ENCODE measurements around the gene SLC26A6. TPM values are rescaled to one million over a fixed set of nuclear protein-coding genes. Genes with fewer than 3 reads are reported as not detected.

SLC26A6 gene
- total and polyA plus RNA-seq, 2 donors (not counting 1 experiment from before 2014, with no cell fraction given) = 22.5 to 26.7 TPM

GRCh38 chr3:48633743-48634142 lies 1.5 kb downstream of the SLC26A6 start:
- Histone ChIP-seq H3K27ac (ENCODE audit: low read length in 2 of 2) (no peak overlapping the region), H4K20me1 (ENCODE audit: control insufficient read depth, insufficient read depth, low read length, poor library complexity, severe bottlenecking) (no peaks in the 10 kb centered on the region), H3K4me1 (ENCODE audit: control insufficient read depth in 2 of 2, insufficient read depth in 2 of 2, low read length in 2 of 2) (peaks cover 11 to 17% of the 10 kb centered on the region in 2 donors), H2AFZ (ENCODE audit: insufficient read depth, low read depth, low read length, poor library complexity, severe bottlenecking) (no peak overlapping the region), H3K9ac (ENCODE audit: low read length) (no peak overlapping the region), H3K36me3 (replicated peaks in 1 of 2; ENCODE audit: control extremely low read depth in 1 of 2, control insufficient read depth in 1 of 2, extremely low read depth in 1 of 2, insufficient read depth in 2 of 2, low read length in 1 of 2) (no peaks in the 10 kb centered on the region), H3K27me3 (replicated peaks in 1 of 4; ENCODE audit: control extremely low read depth in 1 of 4, control insufficient read depth in 3 of 4, insufficient read depth in 4 of 4, low read length in 3 of 4) (no peaks in the 10 kb centered on the region), H3K4me2 (replicated peaks; ENCODE audit: low read depth, low read length, poor library complexity, severe bottlenecking) (no peak overlapping the region), H3K4me3 (ENCODE audit: control extremely low read depth in 1 of 5, extremely low read depth in 1 of 5, insufficient read depth in 1 of 5, low read depth in 2 of 5, low read length in 4 of 5) (no peak overlapping the region), H3K79me2 (ENCODE audit: control insufficient read depth, insufficient read depth, low read length) (no peaks in the 10 kb centered on the region), H3K9me3 (ENCODE audit: control extremely low read depth in 1 of 3, control insufficient read depth in 2 of 3, insufficient read depth in 1 of 3, low read length in 2 of 3) (no peaks in the 10 kb centered on the region)
- peak overlapping the region; percentile 39 for H3K4me3 Mint-ChIP-seq
- H3K4me1 Mint-ChIP-seq = peaks cover 13% of the 10 kb centered on the region
- intact Hi-C loops (cut with micrococcal nuclease) = loop anchor here (2.0 kb wide), 1 partner anchor 161 kb away; no protein-coding TSS in a partner anchor
- H3K27me3 Mint-ChIP-seq = no peaks in the 10 kb centered on the region
- DNase-seq (no peak), ATAC-seq (ENCODE audit: low read depth) (no peak)
- H3K9me3 Mint-ChIP-seq (ENCODE audit: insufficient read depth) = no peaks in the 10 kb centered on the region
- WGBS (ENCODE audit: insufficient coverage) = 100% methylated on average over 1 of the region's 2 CpGs
- ChIA-PET CTCF (interaction anchor here (0.9 to 1.5 kb wide), 4 partner anchors 21 to 105 kb away, joined by 3 to 4 read pairs (median 3); no protein-coding TSS in a partner anchor), POLR2A (interaction anchor here (0.5 kb wide), 1 partner anchor 159 kb away, joined by 11 read pairs; no protein-coding TSS in a partner anchor)
- H3K27ac Mint-ChIP-seq = no peak overlapping the region
- no peak for TF ChIP-seq EZH2 (IDR thresholded peaks at IDR 0.05; ENCODE audit: borderline replicate concordance, insufficient read depth, low read depth, low read length, poor library complexity, severe bottlenecking)
- no peak for TF ChIP-seq CTCF (IDR thresholded peaks at IDR 0.05)

GRCh38 chr3:48633256-48633655 lies 2.0 kb downstream of the SLC26A6 start:
- Histone ChIP-seq H3K36me3 (replicated peaks in 1 of 2; ENCODE audit: control extremely low read depth in 1 of 2, control insufficient read depth in 1 of 2, extremely low read depth in 1 of 2, insufficient read depth in 2 of 2, low read length in 1 of 2) (no peaks in the 10 kb centered on the region), H3K4me3 (ENCODE audit: control extremely low read depth in 1 of 5, extremely low read depth in 1 of 5, insufficient read depth in 1 of 5, low read depth in 2 of 5, low read length in 4 of 5) (no peak overlapping the region), H3K4me1 (ENCODE audit: control insufficient read depth in 2 of 2, insufficient read depth in 2 of 2, low read length in 2 of 2) (peaks cover 11 to 17% of the 10 kb centered on the region in 2 donors), H3K9me3 (ENCODE audit: control extremely low read depth in 1 of 3, control insufficient read depth in 2 of 3, insufficient read depth in 1 of 3, low read length in 2 of 3) (no peaks in the 10 kb centered on the region), H4K20me1 (ENCODE audit: control insufficient read depth, insufficient read depth, low read length, poor library complexity, severe bottlenecking) (no peaks in the 10 kb centered on the region), H2AFZ (ENCODE audit: insufficient read depth, low read depth, low read length, poor library complexity, severe bottlenecking) (no peak overlapping the region), H3K27ac (ENCODE audit: low read length in 2 of 2) (no peak overlapping the region), H3K9ac (ENCODE audit: low read length) (no peak overlapping the region), H3K27me3 (replicated peaks in 1 of 4; ENCODE audit: control extremely low read depth in 1 of 4, control insufficient read depth in 3 of 4, insufficient read depth in 4 of 4, low read length in 3 of 4) (no peaks in the 10 kb centered on the region), H3K79me2 (ENCODE audit: control insufficient read depth, insufficient read depth, low read length) (no peaks in the 10 kb centered on the region), H3K4me2 (replicated peaks; ENCODE audit: low read depth, low read length, poor library complexity, severe bottlenecking) (no peak overlapping the region)
- ATAC-seq (ENCODE audit: low read depth) (no peak), DNase-seq (no peak)
- TF ChIP-seq CTCF (IDR thresholded peaks at IDR 0.05) (no peak), EZH2 (IDR thresholded peaks at IDR 0.05; ENCODE audit: borderline replicate concordance, insufficient read depth, low read depth, low read length, poor library complexity, severe bottlenecking) (no peak)
- intact Hi-C loops (cut with micrococcal nuclease) = no loop called here
- H3K4me3 Mint-ChIP-seq = peak overlapping the region; percentile 39
- 98% methylated on average over 15 of the region's 15 CpGs for WGBS (ENCODE audit: insufficient coverage)
- peaks cover 13% of the 10 kb centered on the region for H3K4me1 Mint-ChIP-seq
- CTCF ChIA-PET = interaction anchor here (0.9 to 1.2 kb wide), 2 partner anchors 78 to 105 kb away, joined by 3 to 4 read pairs; no protein-coding TSS in a partner anchor
- no peaks in the 10 kb centered on the region for H3K27me3 Mint-ChIP-seq
- POLR2A ChIA-PET = no interaction called here
- no peak overlapping the region for H3K27ac Mint-ChIP-seq
- no peaks in the 10 kb centered on the region for H3K9me3 Mint-ChIP-seq (ENCODE audit: insufficient read depth)

Measured in B cell (primary cell).